Hepatocyte (in vitro differentiated cells): Measurements from ENCODE around the gene SLC16A5. TPM values are rescaled to one million over a fixed set of nuclear protein-coding genes. Genes with fewer than 3 reads are reported as not detected.

Experiments used
- DNase-seq: peaks from one replicate; pipeline ENCODE4 v3.0.0-alpha.2; 2016; ENCODE audit warnings: low spot score
- H2AFZ ChIP-seq: fragments of 200-600 bp; sonication (generic); 2 replicates; pipeline ENCODE4 v1.6.0; 2016; ENCODE audit warnings: antibody characterized with exemption, mild to moderate bottlenecking
- H3K27ac ChIP-seq: fragments of 200-600 bp; sonication (generic); 2 replicates; pipeline ENCODE4 v1.5.1; 2016; ENCODE audit warnings: mild to moderate bottlenecking
- H3K27me3 ChIP-seq: fragments of 200-600 bp; sonication (generic); 2 replicates; pipeline ENCODE4 v1.6.1; 2016
- H3K36me3 ChIP-seq: fragments of 200-600 bp; sonication (generic); replicated peaks from 2 replicates; pipeline ENCODE4 v1.5.1; 2016; ENCODE audit warnings: low read depth; ENCODE audit not compliant: insufficient read depth
- H3K4me1 ChIP-seq: fragments of 200-600 bp; sonication (generic); 2 replicates; pipeline ENCODE4 v1.5.1; 2016; ENCODE audit warnings: mild to moderate bottlenecking, moderate library complexity; ENCODE audit not compliant: insufficient read depth
- H3K4me2 ChIP-seq: fragments of 200-600 bp; sonication (generic); 2 replicates; pipeline ENCODE4 v1.6.0; 2016
- H3K4me3 ChIP-seq: fragments of 200-600 bp; sonication (generic); 2 replicates; pipeline ENCODE4 v1.5.1; 2016; ENCODE audit warnings: mild to moderate bottlenecking
- H3K79me2 ChIP-seq: fragments of 200-600 bp; sonication (generic); 2 replicates; pipeline ENCODE4 v1.6.0; 2017; ENCODE audit warnings: mild to moderate bottlenecking
- H3K9me2 ChIP-seq: fragments of 200-600 bp; sonication (generic); replicated peaks from 2 replicates; pipeline ENCODE4 v1.6.0; 2017; ENCODE audit warnings: mild to moderate bottlenecking; ENCODE audit not compliant: insufficient read depth
- H3K9me3 ChIP-seq: fragments of 200-600 bp; sonication (generic); 2 replicates; pipeline ENCODE4 v1.5.1; 2016; ENCODE audit warnings: low read depth, mild to moderate bottlenecking
- H4K20me1 ChIP-seq: fragments of 200-600 bp; sonication (generic); 2 replicates; pipeline ENCODE4 v1.6.0; 2016; ENCODE audit warnings: mild to moderate bottlenecking; ENCODE audit not compliant: insufficient read depth, poor library complexity, severe bottlenecking
- CTCF ChIP-seq: fragments of 200-600 bp; sonication (generic); IDR thresholded peaks from 2 replicates; pipeline ENCODE4 v1.5.1; 2016; ENCODE audit warnings: antibody characterized with exemption, mild to moderate bottlenecking; ENCODE audit not compliant: poor library complexity
- EZH2 ChIP-seq: fragments of 200-600 bp; sonication (generic); IDR thresholded peaks from 2 replicates; pipeline ENCODE4 v1.6.1; 2016; ENCODE audit warnings: antibody characterized with exemption, mild to moderate bottlenecking, borderline replicate concordance
- EZH2phosphoT487 ChIP-seq: fragments of 200-600 bp; sonication (generic); IDR thresholded peaks from one replicate; pipeline ENCODE4 v1.6.1; 2018; ENCODE audit warnings: antibody characterized with exemption, mild to moderate bottlenecking, low read depth, moderate library complexity; ENCODE audit not compliant: unreplicated experiment, severe bottlenecking
- WGBS: methylation state at CpG from one replicate; pipeline ENCODE4 v1.1.6; 2016; ENCODE audit warnings: low lambda C conversion rate; ENCODE audit errors: missing lambda C conversion rate; 5-methylcytosine and 5-hydroxymethylcytosine counted together
- polyA plus RNA-seq: library from polyadenylated mRNA; unstranded; fragments of >200 nt; fragmentation: Nextera tagmentation; extraction: Ambion mirVana; gene quantifications from 2 replicates; pipeline ENCODE4 v1.2.1, GENCODE V29; 2016
- total RNA-seq: library from RNA; depleted of rRNA; stranded (reverse); fragments of >200 nt; gene quantifications from 2 replicates; pipeline ENCODE4 v1.2.3, GENCODE V29; 2014

Gene SLC16A5
- total and polyA plus RNA-seq, 2 experiments from 2014 or later, result 11.9 to 12.8 TPM

- no peaks in the 10 kb centered on the region for H3K27me3 ChIP-seq
- WGBS, result 80% methylated on average over 13 of the region's 13 CpGs
Measured at GRCh38 chr17:75081611-75082540, 5.9 kb upstream of the SLC16A5 start.

GRCh38 chr17:75082683-75083082 lies 5.1 kb upstream of the SLC16A5 start:
- H3K27me3 ChIP-seq, result no peaks in the 10 kb centered on the region
- no peaks in the 10 kb centered on the region for H4K20me1 ChIP-seq
- TF ChIP-seq EZH2phosphoT487, result no peak
- TF ChIP-seq EZH2, result no peak
- TF ChIP-seq CTCF, result no peak
- no peak for DNase-seq
- H3K4me3 ChIP-seq, result no peak overlapping the region
- no peaks in the 10 kb centered on the region for H3K79me2 ChIP-seq
- H3K4me2 ChIP-seq, result no peak overlapping the region
- H2AFZ ChIP-seq, result no peak overlapping the region
- H3K9me3 ChIP-seq, result no peaks in the 10 kb centered on the region
- H3K27ac ChIP-seq, result no peak overlapping the region
- WGBS, result 65% methylated on average over 6 of the region's 6 CpGs
- no peaks in the 10 kb centered on the region for H3K36me3 ChIP-seq
- H3K4me1 ChIP-seq, result peaks cover 34% of the 10 kb centered on the region
- no peaks in the 10 kb centered on the region for H3K9me2 ChIP-seq

More at GRCh38 chr17:75081611-75082540, 5.9 kb upstream of the SLC16A5 start:
- Histone ChIP-seq H3K79me2 (no peaks in the 10 kb centered on the region), H3K27ac (no peak overlapping the region), H3K9me2 (no peaks in the 10 kb centered on the region), H3K9me3 (no peaks in the 10 kb centered on the region), H3K4me1 (peaks cover 31% of the 10 kb centered on the region), H2AFZ (no peak overlapping the region), H3K4me2 (no peak overlapping the region), H3K4me3 (no peak overlapping the region), H3K36me3 (no peaks in the 10 kb centered on the region), H4K20me1 (no peaks in the 10 kb centered on the region)
- peak; percentile 4 for DNase-seq
- TF ChIP-seq CTCF, result no peak
- no peak for TF ChIP-seq EZH2phosphoT487
- no peak for TF ChIP-seq EZH2

GRCh38 chr17:75084039-75084660 lies 3.6 kb upstream of the SLC16A5 start:
- H3K4me1 ChIP-seq, result peaks cover 29% of the 10 kb centered on the region
- TF ChIP-seq EZH2 (no peak), EZH2phosphoT487 (no peak), CTCF (no peak)
- no peaks in the 10 kb centered on the region for H3K9me2 ChIP-seq
- peak; percentile 67 for DNase-seq
- H3K4me3 ChIP-seq, result no peak overlapping the region
- WGBS, result 74% methylated on average over 14 of the region's 14 CpGs
- no peaks in the 10 kb centered on the region for H3K27me3 ChIP-seq
- no peak overlapping the region for H3K4me2 ChIP-seq
- H3K79me2 ChIP-seq, result peaks cover 10% of the 10 kb centered on the region
- no peaks in the 10 kb centered on the region for H3K9me3 ChIP-seq
- H2AFZ ChIP-seq, result no peak overlapping the region
- no peak overlapping the region for H3K27ac ChIP-seq
- no peaks in the 10 kb centered on the region for H4K20me1 ChIP-seq
- no peaks in the 10 kb centered on the region for H3K36me3 ChIP-seq
